Hematopoietic multipotent progenitor cell treated with erythropoietin and hydrocortisone succinate and interleukin-3 and kit ligand, for 4 days (in vitro differentiated cells): Measurements from ENCODE around the gene TICAM2.
"Not testable (repeated sequence)": the region's sequence is repeated elsewhere in the genome, so short reads cannot be mapped to it uniquely, and the experiment has no call there.

Experiments used
- DNase-seq: peaks from one replicate; pipeline ENCODE4 v3.0.0-alpha.2; 2015

Gene TICAM2

GRCh38 chr5:115601701-115602590 is at the start of gene TICAM2:
TSS of gene TICAM2 (minus strand) at chr5:115602479. CDS start at chr5:115581256, 21,223 bp downstream.
- peak; percentile 90 for DNase-seq

- DNase-seq = no peak
Measured at GRCh38 chr5:115649541-115649940, 47.3 kb upstream of the TICAM2 start.

- DNase-seq = no peak
Measured at GRCh38 chr5:115648056-115648455, 45.8 kb upstream of the TICAM2 start.

GRCh38 chr5:115645386-115645785 is 43.1 kb upstream of the TICAM2 start:
- DNase-seq = not testable (repeated sequence)

- DNase-seq = no peak
Measured at GRCh38 chr5:115644046-115644445, 41.8 kb upstream of the TICAM2 start.

GRCh38 chr5:115641948-115642347 is 39.7 kb upstream of the TICAM2 start:
- DNase-seq = no peak

- DNase-seq = no peak
Measured at GRCh38 chr5:115640274-115640673, 38.0 kb upstream of the TICAM2 start.

- no peak for DNase-seq
Measured at GRCh38 chr5:115639377-115639776, 37.1 kb upstream of the TICAM2 start.

GRCh38 chr5:115637507-115637906 is 35.2 kb upstream of the TICAM2 start:
- DNase-seq = no peak

- no peak for DNase-seq
Measured at GRCh38 chr5:115636008-115636407, 33.7 kb upstream of the TICAM2 start.

GRCh38 chr5:115634343-115635132 is 32.3 kb upstream of the TICAM2 start:
- peak; percentile 95 for DNase-seq

- no peak for DNase-seq
Measured at GRCh38 chr5:115629903-115630302, 27.6 kb upstream of the TICAM2 start.

- DNase-seq = no peak
Measured at GRCh38 chr5:115627295-115627865, 25.1 kb upstream of the TICAM2 start.

- no peak for DNase-seq
Measured at GRCh38 chr5:115626445-115626823, 24.2 kb upstream of the TICAM2 start.

GRCh38 chr5:115625579-115626444 is 23.5 kb upstream of the TICAM2 start, which contains the start of gene TMED7:
TSS of gene TMED7 (minus strand) at chr5:115626036. CDS start at chr5:115625792, 244 bp downstream.
- peak; percentile 99 for DNase-seq

- DNase-seq = peak; percentile 33
Measured at GRCh38 chr5:115624994-115625393, 22.7 kb upstream of the TICAM2 start.

- no peak for DNase-seq
Measured at GRCh38 chr5:115623658-115624057, 21.4 kb upstream of the TICAM2 start.

GRCh38 chr5:115621365-115621900 is 19.2 kb upstream of the TICAM2 start:
- DNase-seq = no peak

GRCh38 chr5:115616892-115617291 is 14.6 kb upstream of the TICAM2 start:
- no peak for DNase-seq

- no peak for DNase-seq
Measured at GRCh38 chr5:115616472-115616871, 14.2 kb upstream of the TICAM2 start.

GRCh38 chr5:115611873-115612272 is 9.6 kb upstream of the TICAM2 start:
- no peak for DNase-seq

- DNase-seq = peak; percentile 30
Measured at GRCh38 chr5:115607935-115608334, 5.7 kb upstream of the TICAM2 start.
